Kidney (tissue), 14 donors: ENCODE measurements around the gene ST3GAL3. TPM values are rescaled to one million over a fixed set of nuclear protein-coding genes. Genes with fewer than 3 reads are reported as not detected.

Source experiments
- DNase-seq, 5 donors: peaks; one replicate each; pipeline ENCODE4 v3.0.0-alpha.2; 2013 to 2020
- FAIRE-seq: peaks from 2 replicates; lab custom pipeline; 2012; peaks lifted over from hg19 to GRCh38; lab: Jason Lieb, UNC
- H3K27ac ChIP-seq, 2 donors: one replicate each; pipeline ENCODE4 v1.7.0; 2013; ENCODE audit warnings: low read depth in 2 of 2, low read length in 2 of 2, inconsistent platforms in 1 of 2
- H3K27me3 ChIP-seq: one replicate; pipeline ENCODE4 v1.7.1; 2013; ENCODE audit warnings: low read length, inconsistent platforms; ENCODE audit not compliant: control insufficient read depth, insufficient read depth
- H3K36me3 ChIP-seq, 3 donors: one replicate each; pipeline versions ENCODE4 v1.7.0 to v1.7.1; 2013; ENCODE audit warnings: low read length in 3 of 3, control low read depth in 1 of 3, inconsistent platforms in 1 of 3; ENCODE audit not compliant: insufficient read depth in 3 of 3, control insufficient read depth in 2 of 3
- H3K4me1 ChIP-seq, 3 donors: one replicate each; pipeline versions ENCODE4 v1.7.0 to v1.7.1; 2013; ENCODE audit warnings: low read length in 3 of 3, inconsistent platforms in 1 of 3, low read depth in 1 of 3; ENCODE audit not compliant: control insufficient read depth in 2 of 3, insufficient read depth in 2 of 3
- H3K4me3 ChIP-seq, 3 donors: one replicate each; pipeline versions ENCODE4 v1.7.0 to v1.8.1; 2013; ENCODE audit warnings: low read length in 3 of 3, control low read depth in 1 of 3, inconsistent platforms in 1 of 3
- H3K9ac ChIP-seq, 3 donors: one replicate each; pipeline versions ENCODE4 v1.7.0 to v1.7.1; 2013; ENCODE audit warnings: low read length in 3 of 3, control low read depth in 1 of 3, inconsistent platforms in 1 of 3
- H3K9me3 ChIP-seq, 3 donors: one replicate each; pipeline versions ENCODE4 v1.7.0 to v1.7.1; 2013; ENCODE audit warnings: low read length in 3 of 3, control low read depth in 1 of 3, inconsistent platforms in 1 of 3; ENCODE audit not compliant: control insufficient read depth in 2 of 3, insufficient read depth in 1 of 3
- intact Hi-C: fragments of 100-400 bp; cut with DNase I; formaldehyde crosslinking; loops from one replicate; pipeline ENCODE4 v1.11.1; 2022
- polyA plus RNA-seq: library from polyadenylated mRNA; stranded (reverse); fragments of 350-450 nt; fragmentation: Illumina TruSeq; extraction: RNeasy Lipid Tissue Mini Kit (QIAGEN cat#74804); gene quantifications from one replicate; pipeline ENCODE4 v1.2.3, GENCODE V29; 2014; ENCODE audit warnings: low read depth, low replicate concordance; ENCODE audit not compliant: insufficient read depth
- total RNA-seq: library from RNA; stranded (reverse); fragmentation: NEBNext Ultra II Directional; extraction: Animal tissue kit (Norgen Biotek cat#: 25700); gene quantifications from one replicate; pipeline ENCODE4 v1.2.1, GENCODE V29; 2021
- TF ChIP-seq, protein P1 (sequence below): IDR thresholded peaks from 3 replicates; pipeline ENCODE4 v1.5.1; 2012; ENCODE audit warnings: mild to moderate bottlenecking, moderate library complexity, borderline replicate concordance; ENCODE audit not compliant: insufficient read depth; ENCODE audit errors: extremely low read depth
- donor health status: control.
- donor health status: control.
- donor health status: control.
- donor health status: control.
- donor health status: control.
- donor health status: DM: yes; HTN: yes; CAD: no.
- donor health status: Normal renal cell carcinoma (clear cell type).

The ST3GAL3 gene
- total and polyA plus RNA-seq, 2 donors from 2014 or later: 15.3 to 21.3 TPM

DNA sequence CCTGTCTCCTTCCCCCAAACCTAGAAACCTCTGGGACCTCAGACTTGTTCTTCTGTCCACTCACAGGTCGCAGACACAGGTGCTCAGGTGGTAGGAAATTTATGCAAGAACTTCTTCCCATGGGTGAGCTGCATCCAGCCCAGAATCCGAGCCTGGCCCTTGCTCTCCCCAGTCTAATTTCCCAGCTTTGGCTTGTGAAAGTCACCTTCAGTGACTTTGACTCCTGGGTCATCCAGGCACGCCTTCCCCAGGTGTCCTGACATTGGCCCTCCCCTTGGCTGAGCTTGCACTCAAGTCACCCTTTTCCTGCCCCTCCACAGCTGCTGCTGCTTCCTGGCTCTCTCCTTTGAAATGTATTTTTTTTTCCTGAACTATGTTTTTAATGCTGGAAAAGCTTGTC is 246.0 kb downstream of the ST3GAL3 start:
- FAIRE-seq: no peak
- H3K27me3 ChIP-seq: no peaks in the 10 kb centered on the region
- no peak overlapping the region for H3K9ac ChIP-seq
- no peaks in the 10 kb centered on the region for H3K9me3 ChIP-seq
- TF ChIP-seq, protein P1, sequence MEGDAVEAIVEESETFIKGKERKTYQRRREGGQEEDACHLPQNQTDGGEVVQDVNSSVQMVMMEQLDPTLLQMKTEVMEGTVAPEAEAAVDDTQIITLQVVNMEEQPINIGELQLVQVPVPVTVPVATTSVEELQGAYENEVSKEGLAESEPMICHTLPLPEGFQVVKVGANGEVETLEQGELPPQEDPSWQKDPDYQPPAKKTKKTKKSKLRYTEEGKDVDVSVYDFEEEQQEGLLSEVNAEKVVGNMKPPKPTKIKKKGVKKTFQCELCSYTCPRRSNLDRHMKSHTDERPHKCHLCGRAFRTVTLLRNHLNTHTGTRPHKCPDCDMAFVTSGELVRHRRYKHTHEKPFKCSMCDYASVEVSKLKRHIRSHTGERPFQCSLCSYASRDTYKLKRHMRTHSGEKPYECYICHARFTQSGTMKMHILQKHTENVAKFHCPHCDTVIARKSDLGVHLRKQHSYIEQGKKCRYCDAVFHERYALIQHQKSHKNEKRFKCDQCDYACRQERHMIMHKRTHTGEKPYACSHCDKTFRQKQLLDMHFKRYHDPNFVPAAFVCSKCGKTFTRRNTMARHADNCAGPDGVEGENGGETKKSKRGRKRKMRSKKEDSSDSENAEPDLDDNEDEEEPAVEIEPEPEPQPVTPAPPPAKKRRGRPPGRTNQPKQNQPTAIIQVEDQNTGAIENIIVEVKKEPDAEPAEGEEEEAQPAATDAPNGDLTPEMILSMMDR: no peak
- H3K4me3 ChIP-seq: no peak overlapping the region
- H3K4me1 ChIP-seq: peaks cover 0 to 18% (median 11%) of the 10 kb centered on the region in 3 donors
- peaks cover 2 to 35% (median 23%) of the 10 kb centered on the region in 3 donors for H3K36me3 ChIP-seq
- peak overlapping the region in 1 of 2 donors; percentile 16 for H3K27ac ChIP-seq
- intact Hi-C loops: no loop called here
- no peak for DNase-seq

DNA sequence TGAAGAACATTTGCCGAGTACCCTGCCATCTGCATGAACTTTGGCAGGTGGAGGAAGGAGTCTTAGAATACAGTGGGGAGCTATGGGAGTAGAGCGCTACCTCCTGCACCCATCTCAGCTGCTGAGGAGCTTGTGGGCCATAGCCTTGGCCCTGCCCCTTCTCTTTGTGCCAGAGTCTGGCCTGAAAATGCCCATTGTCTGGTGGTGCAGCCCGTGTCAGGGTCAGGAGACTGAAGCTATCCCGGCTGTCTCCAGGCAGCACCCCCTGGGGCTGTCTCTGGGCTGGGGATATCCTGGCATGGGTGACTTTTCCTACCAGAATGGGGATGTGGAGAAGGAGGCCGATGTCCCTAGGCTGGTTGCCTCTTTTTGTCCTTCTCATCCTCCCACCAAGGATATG is 246.7 kb downstream of the ST3GAL3 start:
- TF ChIP-seq, protein P1: no peak
- H3K9me3 ChIP-seq: no peaks in the 10 kb centered on the region
- no peak overlapping the region for H3K4me3 ChIP-seq
- H3K9ac ChIP-seq: no peak overlapping the region
- no peaks in the 10 kb centered on the region for H3K27me3 ChIP-seq
- intact Hi-C loops: no loop called here
- H3K27ac ChIP-seq: no peak overlapping the region
- peaks cover 0 to 11% (median 7%) of the 10 kb centered on the region in 3 donors for H3K4me1 ChIP-seq
- no peak for DNase-seq
- FAIRE-seq: no peak
- peaks cover 3 to 42% (median 29%) of the 10 kb centered on the region in 3 donors for H3K36me3 ChIP-seq

DNA sequence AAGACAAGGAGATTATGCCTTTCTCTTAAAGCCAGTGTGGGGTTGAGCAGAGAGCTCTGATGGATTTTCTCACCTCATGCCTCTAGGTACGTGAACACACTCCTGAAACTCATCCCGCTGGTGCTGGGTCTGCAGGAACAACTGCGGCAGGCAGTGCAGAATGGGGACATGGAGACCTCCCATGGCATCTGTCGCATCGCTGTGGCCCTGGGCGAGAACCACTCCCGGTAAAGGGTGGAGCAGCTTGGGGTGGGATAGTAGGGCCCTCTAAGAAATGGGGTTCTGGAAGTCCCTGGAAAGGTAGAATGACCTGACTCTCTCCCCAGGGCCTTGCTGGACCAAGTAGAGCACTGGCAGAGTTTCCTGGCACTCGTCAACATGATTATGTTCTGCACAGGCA is 248.9 kb downstream of the ST3GAL3 start:
- intact Hi-C loops: no loop called here
- no peak for FAIRE-seq
- peaks cover 3 to 52% (median 44%) of the 10 kb centered on the region in 3 donors for H3K36me3 ChIP-seq

More for the DNA sequence above, 248.9 kb downstream of the ST3GAL3 start:
- peaks cover 0 to 6% (median 2%) of the 10 kb centered on the region in 3 donors for H3K4me1 ChIP-seq
- TF ChIP-seq, protein P1: no peak
- DNase-seq: no peak
- no peak overlapping the region for H3K4me3 ChIP-seq
- no peaks in the 10 kb centered on the region for H3K9me3 ChIP-seq
- no peaks in the 10 kb centered on the region for H3K27me3 ChIP-seq
- H3K9ac ChIP-seq: no peak overlapping the region
- H3K27ac ChIP-seq: no peak overlapping the region
